Measurements from ENCODE around the gene PACRG. TPM values are rescaled to one million over a fixed set of nuclear protein-coding genes. Genes with fewer than 3 reads are reported as not detected.

Gene PACRG
- total and polyA plus RNA-seq, 2 experiments from 2014 or later: 0.17 to 0.68 TPM

- no peaks in the 10 kb centered on the region for H3K9me2 ChIP-seq (ENCODE audit: insufficient read depth)
- H3K27me3 ChIP-seq (ENCODE audit: insufficient read depth): no peaks in the 10 kb centered on the region
- no peak for DNase-seq (ENCODE audit: low spot score)
- peaks cover 4% of the 10 kb centered on the region; the same call in 1 of the 3 replicates for H3K4me1 Mint-ChIP-seq
- H2AFZ ChIP-seq: no peak overlapping the region
- H3K27me3 Mint-ChIP-seq (ENCODE audit: insufficient read depth, low read depth, poor library complexity): no peaks in the 10 kb centered on the region
- H3F3A ChIP-seq (replicated peaks; ENCODE audit: low read depth): no peaks in the 10 kb centered on the region
- no peaks in the 10 kb centered on the region for H3K36me3 Mint-ChIP-seq (ENCODE audit: low read depth)
- no peak overlapping the region for H3K27ac ChIP-seq (ENCODE audit: low read depth)
- no peaks in the 10 kb centered on the region for H3K4me1 ChIP-seq (ENCODE audit: insufficient read depth)
- H3K9me3 Mint-ChIP-seq: no peaks in the 10 kb centered on the region; the same call in 2 of the 3 replicates
- no peak overlapping the region for H3K4me3 ChIP-seq
- no peaks in the 10 kb centered on the region for H3K79me2 ChIP-seq (replicated peaks; ENCODE audit: insufficient read depth)
- TF ChIP-seq, protein P1, sequence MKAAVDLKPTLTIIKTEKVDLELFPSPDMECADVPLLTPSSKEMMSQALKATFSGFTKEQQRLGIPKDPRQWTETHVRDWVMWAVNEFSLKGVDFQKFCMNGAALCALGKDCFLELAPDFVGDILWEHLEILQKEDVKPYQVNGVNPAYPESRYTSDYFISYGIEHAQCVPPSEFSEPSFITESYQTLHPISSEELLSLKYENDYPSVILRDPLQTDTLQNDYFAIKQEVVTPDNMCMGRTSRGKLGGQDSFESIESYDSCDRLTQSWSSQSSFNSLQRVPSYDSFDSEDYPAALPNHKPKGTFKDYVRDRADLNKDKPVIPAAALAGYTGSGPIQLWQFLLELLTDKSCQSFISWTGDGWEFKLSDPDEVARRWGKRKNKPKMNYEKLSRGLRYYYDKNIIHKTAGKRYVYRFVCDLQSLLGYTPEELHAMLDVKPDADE (IDR thresholded peaks at IDR 0.05): no peak
- TF ChIP-seq STAT1 (IDR thresholded peaks at IDR 0.05; ENCODE audit: unreplicated experiment) (no peak), ZNF114 (CRISPR knock-in tag; IDR thresholded peaks at IDR 0.05) (no peak), POLR2AphosphoS5 (IDR thresholded peaks at IDR 0.05; ENCODE audit: low read depth) (no peak), CREB1 (CRISPR knock-in tag; IDR thresholded peaks at IDR 0.05; ENCODE audit: low read depth) (no peak), EZH2 (IDR thresholded peaks at IDR 0.05; ENCODE audit: low read depth, unreplicated experiment) (no peak), EZH2phosphoT487 (IDR thresholded peaks at IDR 0.05; ENCODE audit: unreplicated experiment) (no peak), JUNB (IDR thresholded peaks at IDR 0.05; ENCODE audit: unreplicated experiment) (no peak)
- TF ChIP-seq, protein P2, sequence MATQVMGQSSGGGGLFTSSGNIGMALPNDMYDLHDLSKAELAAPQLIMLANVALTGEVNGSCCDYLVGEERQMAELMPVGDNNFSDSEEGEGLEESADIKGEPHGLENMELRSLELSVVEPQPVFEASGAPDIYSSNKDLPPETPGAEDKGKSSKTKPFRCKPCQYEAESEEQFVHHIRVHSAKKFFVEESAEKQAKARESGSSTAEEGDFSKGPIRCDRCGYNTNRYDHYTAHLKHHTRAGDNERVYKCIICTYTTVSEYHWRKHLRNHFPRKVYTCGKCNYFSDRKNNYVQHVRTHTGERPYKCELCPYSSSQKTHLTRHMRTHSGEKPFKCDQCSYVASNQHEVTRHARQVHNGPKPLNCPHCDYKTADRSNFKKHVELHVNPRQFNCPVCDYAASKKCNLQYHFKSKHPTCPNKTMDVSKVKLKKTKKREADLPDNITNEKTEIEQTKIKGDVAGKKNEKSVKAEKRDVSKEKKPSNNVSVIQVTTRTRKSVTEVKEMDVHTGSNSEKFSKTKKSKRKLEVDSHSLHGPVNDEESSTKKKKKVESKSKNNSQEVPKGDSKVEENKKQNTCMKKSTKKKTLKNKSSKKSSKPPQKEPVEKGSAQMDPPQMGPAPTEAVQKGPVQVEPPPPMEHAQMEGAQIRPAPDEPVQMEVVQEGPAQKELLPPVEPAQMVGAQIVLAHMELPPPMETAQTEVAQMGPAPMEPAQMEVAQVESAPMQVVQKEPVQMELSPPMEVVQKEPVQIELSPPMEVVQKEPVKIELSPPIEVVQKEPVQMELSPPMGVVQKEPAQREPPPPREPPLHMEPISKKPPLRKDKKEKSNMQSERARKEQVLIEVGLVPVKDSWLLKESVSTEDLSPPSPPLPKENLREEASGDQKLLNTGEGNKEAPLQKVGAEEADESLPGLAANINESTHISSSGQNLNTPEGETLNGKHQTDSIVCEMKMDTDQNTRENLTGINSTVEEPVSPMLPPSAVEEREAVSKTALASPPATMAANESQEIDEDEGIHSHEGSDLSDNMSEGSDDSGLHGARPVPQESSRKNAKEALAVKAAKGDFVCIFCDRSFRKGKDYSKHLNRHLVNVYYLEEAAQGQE (IDR thresholded peaks at IDR 0.05; ENCODE audit: unreplicated experiment): no peak
- no peaks in the 10 kb centered on the region for H3K36me3 ChIP-seq (ENCODE audit: insufficient read depth)
- no peak overlapping the region for H3K4me3 Mint-ChIP-seq
- H3K27ac Mint-ChIP-seq: no peak overlapping the region
- H3K4me2 ChIP-seq: no peak overlapping the region
- ATAC-seq: no peak
- no peaks in the 10 kb centered on the region for H4K20me1 ChIP-seq (replicated peaks; ENCODE audit: insufficient read depth)
Measured at GRCh38 chr6:162681447-162681846, 46.3 kb upstream of the PACRG start.

GRCh38 chr6:162683135-162683534, 44.6 kb upstream of the PACRG start:
- H2AFZ ChIP-seq: no peak overlapping the region
- no peaks in the 10 kb centered on the region for H3K36me3 ChIP-seq (ENCODE audit: insufficient read depth)
- no peaks in the 10 kb centered on the region for H4K20me1 ChIP-seq (replicated peaks; ENCODE audit: insufficient read depth)
- H3K36me3 Mint-ChIP-seq (ENCODE audit: low read depth): no peaks in the 10 kb centered on the region
- DNase-seq (ENCODE audit: low spot score): no peak
- H3K27me3 Mint-ChIP-seq (ENCODE audit: insufficient read depth, low read depth, poor library complexity): no peaks in the 10 kb centered on the region
- no peaks in the 10 kb centered on the region; the same call in 2 of the 3 replicates for H3K9me3 Mint-ChIP-seq
- no peak overlapping the region for H3K27ac ChIP-seq (ENCODE audit: low read depth)
- H3K4me1 Mint-ChIP-seq: peaks cover 11% of the 10 kb centered on the region; the same call in 2 of the 3 replicates
- no peaks in the 10 kb centered on the region for H3K9me2 ChIP-seq (ENCODE audit: insufficient read depth)
- H3F3A ChIP-seq (replicated peaks; ENCODE audit: low read depth): no peaks in the 10 kb centered on the region
- no peak overlapping the region for H3K4me2 ChIP-seq
- H3K4me1 ChIP-seq (ENCODE audit: insufficient read depth): peaks cover 6% of the 10 kb centered on the region
- H3K27ac Mint-ChIP-seq: no peak overlapping the region
- no peaks in the 10 kb centered on the region for H3K79me2 ChIP-seq (replicated peaks; ENCODE audit: insufficient read depth)
- ATAC-seq: no peak
- H3K4me3 ChIP-seq: no peak overlapping the region
- H3K27me3 ChIP-seq (ENCODE audit: insufficient read depth): no peaks in the 10 kb centered on the region
- no peak overlapping the region for H3K4me3 Mint-ChIP-seq
- TF ChIP-seq, protein P2 (IDR thresholded peaks at IDR 0.05; ENCODE audit: unreplicated experiment): no peak
- TF ChIP-seq, protein P3, sequence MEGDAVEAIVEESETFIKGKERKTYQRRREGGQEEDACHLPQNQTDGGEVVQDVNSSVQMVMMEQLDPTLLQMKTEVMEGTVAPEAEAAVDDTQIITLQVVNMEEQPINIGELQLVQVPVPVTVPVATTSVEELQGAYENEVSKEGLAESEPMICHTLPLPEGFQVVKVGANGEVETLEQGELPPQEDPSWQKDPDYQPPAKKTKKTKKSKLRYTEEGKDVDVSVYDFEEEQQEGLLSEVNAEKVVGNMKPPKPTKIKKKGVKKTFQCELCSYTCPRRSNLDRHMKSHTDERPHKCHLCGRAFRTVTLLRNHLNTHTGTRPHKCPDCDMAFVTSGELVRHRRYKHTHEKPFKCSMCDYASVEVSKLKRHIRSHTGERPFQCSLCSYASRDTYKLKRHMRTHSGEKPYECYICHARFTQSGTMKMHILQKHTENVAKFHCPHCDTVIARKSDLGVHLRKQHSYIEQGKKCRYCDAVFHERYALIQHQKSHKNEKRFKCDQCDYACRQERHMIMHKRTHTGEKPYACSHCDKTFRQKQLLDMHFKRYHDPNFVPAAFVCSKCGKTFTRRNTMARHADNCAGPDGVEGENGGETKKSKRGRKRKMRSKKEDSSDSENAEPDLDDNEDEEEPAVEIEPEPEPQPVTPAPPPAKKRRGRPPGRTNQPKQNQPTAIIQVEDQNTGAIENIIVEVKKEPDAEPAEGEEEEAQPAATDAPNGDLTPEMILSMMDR (conservative IDR thresholded peaks at IDR 0.05; ENCODE audit: low read depth in 2 of 2): no peak
- no peak for TF ChIP-seq EZH2 (IDR thresholded peaks at IDR 0.05; ENCODE audit: low read depth, unreplicated experiment)
- TF ChIP-seq POLR2AphosphoS5 (IDR thresholded peaks at IDR 0.05; ENCODE audit: low read depth): no peak
- TF ChIP-seq STAT1 (IDR thresholded peaks at IDR 0.05; ENCODE audit: unreplicated experiment): no peak
- TF ChIP-seq, protein P1 (IDR thresholded peaks at IDR 0.05): no peak
- TF ChIP-seq ZNF331 (CRISPR knock-in tag; IDR thresholded peaks at IDR 0.05; ENCODE audit: low read depth): no peak
- no peak for TF ChIP-seq NANOG (IDR thresholded peaks at IDR 0.05; ENCODE audit: borderline replicate concordance)
- TF ChIP-seq CREB1 (CRISPR knock-in tag; IDR thresholded peaks at IDR 0.05; ENCODE audit: low read depth): no peak
- no peak for TF ChIP-seq EZH2phosphoT487 (IDR thresholded peaks at IDR 0.05; ENCODE audit: unreplicated experiment)
- no peak for TF ChIP-seq ZNF114 (CRISPR knock-in tag; IDR thresholded peaks at IDR 0.05)
- no peak for TF ChIP-seq JUNB (IDR thresholded peaks at IDR 0.05; ENCODE audit: unreplicated experiment)
